Left ventricle myocardium inferior (tissue), 1 donor: Measurements from ENCODE around the gene TAOK1. TPM values are rescaled to one million over a fixed set of nuclear protein-coding genes. Genes with fewer than 3 reads are reported as not detected.

Experiments used
- DNase-seq: peaks from one replicate; pipeline ENCODE4 v3.0.0-alpha.2; 2020
- H3K27ac ChIP-seq: fragments of 200-600 bp; replicated peaks from 2 replicates; pipeline ENCODE4 v1.8.0; 2021
- H3K27me3 ChIP-seq: fragments of 200-600 bp; 2 replicates; pipeline ENCODE4 v1.8.0; 2021; ENCODE audit warnings: low read depth
- H3K36me3 ChIP-seq: fragments of 200-600 bp; 2 replicates; pipeline ENCODE4 v1.8.0; 2021
- H3K4me1 ChIP-seq: fragments of 200-600 bp; 2 replicates; pipeline ENCODE4 v1.8.0; 2021
- H3K4me3 ChIP-seq: fragments of 200-600 bp; 2 replicates; pipeline ENCODE4 v1.8.0; 2021; ENCODE audit warnings: mild to moderate bottlenecking, moderate library complexity
- H3K9me3 ChIP-seq: fragments of 200-600 bp; replicated peaks from 2 replicates; pipeline ENCODE4 v1.8.0; 2021
- intact Hi-C: fragments of 100-400 bp; cut with micrococcal nuclease; formaldehyde crosslinking; loops from one replicate; pipeline ENCODE4 v1.11.0; 2022
- total RNA-seq: library from RNA; stranded (reverse); fragmentation: NEBNext Ultra II Directional; extraction: Animal tissue kit (Norgen Biotek cat#: 25700); gene quantifications from one replicate; pipeline ENCODE4 v1.2.1, GENCODE V29; 2021
- TF ChIP-seq, protein P1 (sequence below): fragments of 200-600 bp; IDR thresholded peaks from 2 replicates; pipeline ENCODE4 v1.8.0; 2021; ENCODE audit warnings: antibody characterized with exemption, mild to moderate bottlenecking, borderline replicate concordance
- donor health status: DM: no; HTN: yes; CAD: no; lungs with severe emphysema.

Gene TAOK1
- total RNA-seq, 1 donor from 2014 or later = 50.7 TPM

DNA sequence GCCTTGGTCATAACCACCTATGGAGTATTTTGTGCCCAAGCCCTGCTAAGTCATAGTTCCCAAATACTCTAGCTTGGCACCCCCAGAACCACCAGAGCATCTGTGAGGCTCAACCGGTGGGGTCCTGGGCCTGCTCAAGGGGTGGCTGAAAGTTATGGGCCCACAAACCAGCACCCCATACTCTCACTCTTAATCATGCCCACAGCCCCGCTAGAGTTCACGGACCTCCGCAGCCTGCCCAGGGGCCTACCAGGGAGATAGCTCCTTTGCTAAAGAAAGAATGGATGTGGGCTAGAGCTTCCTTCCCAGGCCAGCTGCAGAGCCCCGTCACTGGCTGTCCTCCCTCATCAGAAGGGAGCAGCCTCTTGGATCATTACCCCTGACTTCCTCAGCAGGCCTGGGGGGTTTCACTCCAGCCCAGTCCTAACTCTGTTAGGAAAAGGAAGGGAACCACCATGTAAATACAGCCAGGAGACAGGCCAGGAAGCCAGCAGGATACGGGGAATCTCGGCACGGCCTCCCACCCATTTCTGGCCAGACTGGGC lies 197.9 kb downstream of the TAOK1 start:
- Histone ChIP-seq H3K36me3 (peaks cover 3% of the 10 kb centered on the region), H3K27me3 (no peaks in the 10 kb centered on the region), H3K4me3 (peak overlapping the region; percentile 95), H3K9me3 (no peaks in the 10 kb centered on the region), H3K27ac (peak overlapping the region; percentile 93), H3K4me1 (peaks cover 92% of the 10 kb centered on the region)
- no peak for DNase-seq
- TF ChIP-seq, protein P1, sequence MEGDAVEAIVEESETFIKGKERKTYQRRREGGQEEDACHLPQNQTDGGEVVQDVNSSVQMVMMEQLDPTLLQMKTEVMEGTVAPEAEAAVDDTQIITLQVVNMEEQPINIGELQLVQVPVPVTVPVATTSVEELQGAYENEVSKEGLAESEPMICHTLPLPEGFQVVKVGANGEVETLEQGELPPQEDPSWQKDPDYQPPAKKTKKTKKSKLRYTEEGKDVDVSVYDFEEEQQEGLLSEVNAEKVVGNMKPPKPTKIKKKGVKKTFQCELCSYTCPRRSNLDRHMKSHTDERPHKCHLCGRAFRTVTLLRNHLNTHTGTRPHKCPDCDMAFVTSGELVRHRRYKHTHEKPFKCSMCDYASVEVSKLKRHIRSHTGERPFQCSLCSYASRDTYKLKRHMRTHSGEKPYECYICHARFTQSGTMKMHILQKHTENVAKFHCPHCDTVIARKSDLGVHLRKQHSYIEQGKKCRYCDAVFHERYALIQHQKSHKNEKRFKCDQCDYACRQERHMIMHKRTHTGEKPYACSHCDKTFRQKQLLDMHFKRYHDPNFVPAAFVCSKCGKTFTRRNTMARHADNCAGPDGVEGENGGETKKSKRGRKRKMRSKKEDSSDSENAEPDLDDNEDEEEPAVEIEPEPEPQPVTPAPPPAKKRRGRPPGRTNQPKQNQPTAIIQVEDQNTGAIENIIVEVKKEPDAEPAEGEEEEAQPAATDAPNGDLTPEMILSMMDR = no peak
- intact Hi-C loops = no loop called here

DNA sequence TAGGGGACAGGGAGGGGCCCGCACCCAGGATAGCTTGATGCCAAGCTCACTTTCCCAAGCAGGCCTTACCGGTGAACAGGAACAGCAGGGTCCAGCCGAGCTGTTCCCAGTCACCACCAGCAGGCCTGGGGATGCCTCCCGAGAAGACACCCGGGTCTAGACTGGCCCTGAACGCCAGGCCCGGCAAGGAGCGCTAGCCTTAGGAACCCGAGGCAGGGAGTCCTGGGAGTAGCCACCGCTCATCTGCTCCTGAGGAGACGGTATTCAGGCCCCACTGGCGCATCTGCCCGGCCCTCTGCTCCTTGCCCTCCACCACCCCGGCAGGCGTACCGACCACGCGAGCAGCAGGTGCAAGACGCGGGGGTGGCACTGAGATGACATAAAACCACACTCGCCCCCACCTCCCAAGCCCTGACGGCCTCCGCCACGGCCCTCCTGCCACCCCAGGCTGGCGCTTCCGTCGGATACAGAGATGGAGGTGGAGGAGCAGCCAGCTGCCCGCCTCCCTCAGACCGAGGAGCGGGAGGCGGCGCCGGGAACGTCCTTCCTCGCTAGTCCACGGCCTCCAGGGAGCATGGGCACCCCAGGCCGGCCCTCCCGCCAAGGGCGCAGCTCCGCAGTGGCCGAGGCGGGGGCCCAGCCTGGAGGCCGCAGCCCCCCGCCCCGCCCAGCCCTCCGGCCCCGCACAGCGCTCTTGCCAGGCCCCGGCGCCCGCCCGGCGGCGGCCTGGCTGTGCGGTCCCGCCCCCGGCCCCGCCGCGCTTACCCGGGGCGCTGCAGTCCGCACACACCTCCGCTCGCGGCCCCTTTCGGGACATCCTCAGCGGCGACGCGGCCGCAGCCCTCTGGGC lies 198.6 kb downstream of the TAOK1 start:
- Histone ChIP-seq H3K4me3 (peak overlapping the region; percentile 95), H3K36me3 (no peaks in the 10 kb centered on the region), H3K4me1 (peaks cover 88% of the 10 kb centered on the region), H3K27ac (peak overlapping the region; percentile 93), H3K27me3 (no peaks in the 10 kb centered on the region), H3K9me3 (no peaks in the 10 kb centered on the region)
- DNase-seq = no peak
- TF ChIP-seq, protein P1 = peak; percentile 8
- intact Hi-C loops = no loop called here

DNA sequence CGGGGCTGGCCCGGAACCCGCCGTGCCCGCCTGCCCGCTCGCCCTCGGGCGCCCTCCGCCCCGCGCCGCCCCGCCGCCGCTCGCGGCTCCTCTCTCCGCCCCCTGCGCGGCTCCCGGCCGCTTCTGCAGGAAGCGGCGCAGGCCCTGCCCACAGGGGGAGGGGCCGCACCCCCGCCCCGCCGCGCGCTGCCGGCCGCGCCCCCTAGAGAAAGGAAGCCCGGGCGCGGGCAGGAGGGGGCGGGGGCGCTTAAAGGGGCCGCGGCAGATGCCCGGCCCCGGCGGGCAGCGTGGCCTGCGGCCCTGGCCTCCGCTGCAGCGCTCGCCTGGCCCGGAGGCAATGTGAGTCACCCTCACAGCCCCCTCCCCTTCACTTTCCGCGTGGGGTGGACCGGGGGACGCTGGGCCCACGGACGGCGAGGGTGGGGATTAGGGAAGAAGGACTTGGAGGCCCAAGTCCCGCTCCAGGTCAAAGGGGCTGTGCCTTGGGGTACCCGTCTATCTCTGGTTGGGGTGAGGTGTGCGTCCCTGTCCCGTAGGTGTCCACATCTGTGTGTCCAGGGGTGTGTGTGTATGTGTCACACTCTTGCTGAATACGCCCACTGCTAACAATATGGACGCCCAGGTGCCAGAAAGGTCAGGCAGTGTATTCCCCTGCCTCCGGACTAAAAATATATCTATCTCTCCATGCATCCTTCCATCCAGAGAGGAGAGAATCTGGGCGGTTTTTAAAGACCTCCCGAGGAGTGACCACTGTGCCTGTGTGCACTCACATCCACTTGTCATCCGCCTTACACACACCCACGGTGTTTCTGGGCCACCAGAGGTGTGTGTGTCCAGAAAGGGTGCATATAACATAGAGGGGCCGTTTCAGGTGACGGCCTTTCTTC lies 199.6 kb downstream of the TAOK1 start, which contains the start of gene GIT1:
Gene GIT1 (minus strand): TSS at position 125 of the 887 bp plus-strand sequence. CDS start 270 bp downstream, outside the sequence.
- TF ChIP-seq, protein P1 = peak; percentile 13
- Histone ChIP-seq H3K27me3 (no peaks in the 10 kb centered on the region), H3K36me3 (no peaks in the 10 kb centered on the region), H3K27ac (peak within 1 kb of the TSS; percentile 93), H3K4me1 (peaks cover 88% of the 10 kb centered on the region), H3K9me3 (no peaks in the 10 kb centered on the region), H3K4me3 (peak within 1 kb of the TSS; percentile 95)
- intact Hi-C loops = no loop called here
- peak; percentile 89 for DNase-seq

DNA sequence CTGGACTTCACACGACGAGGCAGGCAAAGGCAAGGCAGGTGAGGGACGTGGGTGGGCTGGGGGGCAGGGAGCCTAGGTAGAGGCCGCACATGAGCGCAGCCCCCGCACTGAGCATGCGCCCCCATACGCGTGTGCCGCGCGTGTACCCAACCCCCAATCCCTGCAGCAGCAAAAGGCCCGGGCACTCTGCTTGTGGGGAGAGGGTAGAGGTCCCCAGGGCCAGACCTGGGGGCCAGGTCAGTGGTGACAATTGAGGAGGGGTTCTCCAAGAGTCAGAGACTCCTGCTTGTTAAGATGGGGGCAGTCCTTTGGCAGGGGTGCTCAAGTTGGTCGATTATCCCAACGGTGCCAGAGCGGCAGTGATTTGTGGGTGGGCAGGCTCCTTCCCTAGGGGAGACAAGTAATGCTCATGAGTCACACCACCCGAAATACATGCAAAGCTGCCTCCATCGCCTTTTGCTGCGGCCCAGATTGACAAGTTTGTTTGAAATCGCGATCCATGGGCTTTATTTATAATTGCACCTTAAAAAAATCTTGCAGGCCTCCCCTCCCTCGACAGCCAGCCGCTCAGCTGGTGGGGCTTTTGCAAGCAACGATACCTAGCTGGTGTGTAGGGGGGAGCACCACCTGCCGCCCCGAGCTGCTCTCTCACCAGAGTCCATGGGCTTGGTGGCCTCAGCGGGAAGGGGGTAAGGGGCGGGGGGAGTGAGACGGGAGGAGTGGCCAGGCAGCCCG lies 200.4 kb downstream of the TAOK1 start:
- peak overlapping the region; percentile 93 for H3K27ac ChIP-seq
- no peak for DNase-seq
- H3K9me3 ChIP-seq = no peaks in the 10 kb centered on the region
- TF ChIP-seq, protein P1 = no peak
- peak overlapping the region; percentile 95 for H3K4me3 ChIP-seq
- no peaks in the 10 kb centered on the region for H3K36me3 ChIP-seq
- intact Hi-C loops = no loop called here
- peaks cover 81% of the 10 kb centered on the region for H3K4me1 ChIP-seq
- H3K27me3 ChIP-seq = no peaks in the 10 kb centered on the region
